GM23338 (cell line): ENCODE measurements around the gene HSP90AB1. TPM values are rescaled to one million over a fixed set of nuclear protein-coding genes. Genes with fewer than 3 reads are reported as not detected.

ENCODE experiments used
- ATAC-seq: fragments of 200-7000 bp; cut with Tn5 transposase; 3 replicates; pipeline ENCODE4 v1.9.1; 2020
- DNase-seq: peaks from one replicate; pipeline ENCODE4 v3.0.0-alpha.2; 2015; ENCODE audit warnings: low spot score
- H2AFZ ChIP-seq: fragments of 200-600 bp; sonication (generic); 2 replicates; pipeline ENCODE4 v1.8.0; 2016; ENCODE audit warnings: antibody characterized with exemption, mild to moderate bottlenecking, moderate library complexity
- H3F3A ChIP-seq: fragments of 200-600 bp; sonication (generic); replicated peaks from 2 replicates; pipeline ENCODE4 v1.8.0; 2017; ENCODE audit warnings: antibody characterized with exemption, mixed run types, low read depth
- H3K27ac ChIP-seq: fragments of 200-600 bp; sonication (generic); 2 replicates; pipeline ENCODE4 v1.6.1; 2016; ENCODE audit warnings: low read depth
- H3K27me3 ChIP-seq: fragments of 200-600 bp; sonication (generic); 2 replicates; pipeline ENCODE4 v1.8.0; 2016; ENCODE audit warnings: mild to moderate bottlenecking, mixed run types, moderate library complexity; ENCODE audit not compliant: insufficient read depth
- H3K36me3 ChIP-seq: fragments of 200-600 bp; sonication (generic); 2 replicates; pipeline ENCODE4 v1.8.0; 2016; ENCODE audit warnings: mild to moderate bottlenecking; ENCODE audit not compliant: insufficient read depth
- H3K4me1 ChIP-seq: fragments of 200-600 bp; sonication (generic); 2 replicates; pipeline ENCODE4 v1.8.0; 2016; ENCODE audit warnings: mild to moderate bottlenecking, moderate library complexity; ENCODE audit not compliant: insufficient read depth
- H3K4me2 ChIP-seq: fragments of 200-600 bp; sonication (generic); 2 replicates; pipeline ENCODE4 v1.7.1; 2017; ENCODE audit warnings: mixed run types
- H3K4me3 ChIP-seq: fragments of 200-600 bp; sonication (generic); 2 replicates; pipeline ENCODE4 v1.6.1; 2016; ENCODE audit warnings: mixed run types
- H3K79me2 ChIP-seq: fragments of 200-600 bp; sonication (generic); replicated peaks from 2 replicates; pipeline ENCODE4 v1.8.0; 2017; ENCODE audit warnings: mild to moderate bottlenecking; ENCODE audit not compliant: insufficient read depth
- H3K9me2 ChIP-seq: fragments of 200-600 bp; sonication (generic); 2 replicates; pipeline ENCODE4 v1.8.0; 2017; ENCODE audit not compliant: insufficient read depth
- H4K20me1 ChIP-seq: fragments of 200-600 bp; sonication (generic); replicated peaks from 2 replicates; pipeline ENCODE4 v1.8.0; 2017; ENCODE audit warnings: mild to moderate bottlenecking; ENCODE audit not compliant: insufficient read depth
- H3K27ac Mint-ChIP-seq: 2 replicates; pipeline ENCODE4 v1.8.0; 2020; ENCODE audit warnings: inconsistent platforms, mild to moderate bottlenecking, moderate library complexity, mixed read lengths
- H3K27me3 Mint-ChIP-seq: 3 replicates; pipeline ENCODE4 v1.8.0; 2022; ENCODE audit warnings: low read depth, mild to moderate bottlenecking, moderate library complexity, mixed read lengths, inconsistent platforms; ENCODE audit not compliant: insufficient read depth, poor library complexity
- H3K36me3 Mint-ChIP-seq: 3 replicates; pipeline ENCODE4 v1.8.0; 2021; ENCODE audit warnings: low read depth, mild to moderate bottlenecking, inconsistent platforms, moderate library complexity, mixed read lengths
- H3K4me1 Mint-ChIP-seq: 3 replicates; pipeline ENCODE4 v1.8.0; 2020; ENCODE audit warnings: mild to moderate bottlenecking, inconsistent platforms, mixed read lengths
- H3K4me3 Mint-ChIP-seq: 3 replicates; pipeline ENCODE4 v1.8.0; 2021; ENCODE audit warnings: moderate library complexity, mild to moderate bottlenecking, inconsistent platforms, mixed read lengths
- H3K9me3 Mint-ChIP-seq: 3 replicates; pipeline ENCODE4 v1.8.0; 2020; ENCODE audit warnings: moderate library complexity, mild to moderate bottlenecking, inconsistent platforms, mixed read lengths
- CREB1 ChIP-seq: fragments of 250-450 bp; sonication (Bioruptor Pico); IDR thresholded peaks from 2 replicates; pipeline ENCODE4 v1.5.0; 2020; ENCODE audit warnings: low read depth, mild to moderate bottlenecking, moderate library complexity
- CTCF ChIP-seq, 2 experiments: fragments of 200-600 bp in 1 of 2; sonication (generic) in 1 of 2; conservative IDR thresholded peaks; 2 replicates each; pipeline versions ENCODE4 v1.5.1 to v1.6.1; 2016 to 2017; ENCODE audit warnings: antibody characterized with exemption in 2 of 2, low read depth in 2 of 2, mild to moderate bottlenecking in 2 of 2, moderate library complexity in 1 of 2
- EZH2 ChIP-seq: fragments of 200-600 bp; sonication (generic); IDR thresholded peaks from one replicate; pipeline ENCODE4 v1.8.0; 2017; ENCODE audit warnings: antibody characterized with exemption, mild to moderate bottlenecking, low read depth; ENCODE audit not compliant: unreplicated experiment
- NANOG ChIP-seq: IDR thresholded peaks from 2 replicates; pipeline ENCODE4 v1.6.1; 2016; ENCODE audit warnings: antibody characterized with exemption, borderline replicate concordance
- REST ChIP-seq: IDR thresholded peaks from one replicate; pipeline ENCODE4 v1.6.1; 2018; ENCODE audit warnings: antibody characterized with exemption; ENCODE audit not compliant: unreplicated experiment
- ZNF331 ChIP-seq: fragments of 250-450 bp; sonication (Bioruptor Pico); IDR thresholded peaks from 2 replicates; pipeline ENCODE4 v1.5.0; 2020; ENCODE audit warnings: low read depth, mild to moderate bottlenecking, moderate library complexity
- polyA plus RNA-seq: library from polyadenylated mRNA; unstranded; fragments of >200 nt; fragmentation: Nextera tagmentation; extraction: Ambion mirVana; gene quantifications from 2 replicates; pipeline ENCODE4 v1.2.1, GENCODE V29; 2016
- total RNA-seq: library from RNA; depleted of rRNA; stranded (reverse); fragments of >200 nt; shearing (Covaris generic); gene quantifications from 2 replicates; pipeline ENCODE4 v1.2.3, GENCODE V29; 2014

The HSP90AB1 gene
- total and polyA plus RNA-seq, 2 experiments from 2014 or later: 1,425 to 2,361 TPM

GRCh38 chr6:44235269-44235668 is 11.6 kb upstream of the HSP90AB1 start (continued):
- TF ChIP-seq REST (no peak), EZH2 (no peak), CTCF (conservative IDR thresholded peaks at IDR 0.05; ENCODE audit: low read depth in 2 of 2) (no peak), NANOG (no peak), ZNF331 (no peak)

GRCh38 chr6:44235891-44236516 is 10.9 kb upstream of the HSP90AB1 start:
- Mint-ChIP-seq H3K27me3 (peaks cover 20% of the 10 kb centered on the region), H3K36me3 (peaks cover 52% of the 10 kb centered on the region), H3K27ac (no peak overlapping the region), H3K9me3 (no peaks in the 10 kb centered on the region; the same call in 2 of the 3 replicates), H3K4me1 (peaks cover 43% of the 10 kb centered on the region), H3K4me3 (no peak overlapping the region; the same call in 2 of the 3 replicates)
- peaks cover 25% of the 10 kb centered on the region for H3F3A ChIP-seq
- H2AFZ ChIP-seq: no peak overlapping the region
- no peak overlapping the region for H3K4me3 ChIP-seq
- ATAC-seq (peak; percentile 7), DNase-seq (peak; percentile 56)
- peak; percentile 57 to 61 for TF ChIP-seq CTCF (conservative IDR thresholded peaks at IDR 0.05; ENCODE audit: low read depth in 2 of 2)
- no peak for TF ChIP-seq CREB1 (CRISPR knock-in tag)
- no peak overlapping the region for H3K4me2 ChIP-seq
- no peaks in the 10 kb centered on the region for H3K79me2 ChIP-seq
- H3K36me3 ChIP-seq: 0 out of 2 replicates have a peak, but pooled peaks cover 4% of the 10 kb centered on the region
- H3K27me3 ChIP-seq: 0 out of 2 replicates have a peak, but pooled peaks cover 11% of the 10 kb centered on the region
- no peaks in the 10 kb centered on the region for H3K9me2 ChIP-seq
- H3K27ac ChIP-seq: no peak overlapping the region
- peaks cover 6% of the 10 kb centered on the region; the same call in 1 of the 2 replicates for H4K20me1 ChIP-seq
- peaks cover 19% of the 10 kb centered on the region; the same call in 1 of the 2 replicates for H3K4me1 ChIP-seq
